CD14-positive monocyte (primary cell): Measurements from ENCODE around the gene APOL5. TPM values are rescaled to one million over a fixed set of nuclear protein-coding genes. Genes with fewer than 3 reads are reported as not detected.
"Not testable (repeated sequence)": the region's sequence is repeated elsewhere in the genome, so short reads cannot be mapped to it uniquely, and the experiment has no call there.

Experiments
- DNase-seq, 3 donors: peaks; one replicate each; pipeline ENCODE4 v3.0.0-alpha.2; 2011 to 2022
- H2AFZ ChIP-seq: 2 replicates; pipeline ENCODE4 v1.6.0; 2012; ENCODE audit warnings: mild to moderate bottlenecking, low read depth, low read length, inconsistent platforms; ENCODE audit not compliant: insufficient read depth, poor library complexity, severe bottlenecking
- H3K27ac ChIP-seq, 2 donors: 1 replicate in 1 of 2; 2 replicates in 1 of 2; pipeline ENCODE4 v1.5.1; 2012 to 2013; ENCODE audit warnings: low read length in 2 of 2, control low read depth in 1 of 2, inconsistent platforms in 1 of 2, low read depth in 1 of 2, mild to moderate bottlenecking in 1 of 2
- H3K27me3 ChIP-seq, 2 donors: one replicate each; pipeline versions ENCODE4 v1.6.0 to v1.6.1; 2011 to 2013; ENCODE audit warnings: low read length in 2 of 2; ENCODE audit not compliant: control insufficient read depth in 2 of 2, insufficient read depth in 2 of 2
- H3K36me3 ChIP-seq, 2 donors: replicated peaks in 1 of 2; 1 replicate in 1 of 2; 2 replicates in 1 of 2; pipeline versions ENCODE4 v1.5.1 to v1.6.1; 2012 to 2013; ENCODE audit warnings: low read length in 2 of 2, control low read depth in 1 of 2, inconsistent platforms in 1 of 2, mild to moderate bottlenecking in 1 of 2; ENCODE audit not compliant: insufficient read depth in 2 of 2, control insufficient read depth in 1 of 2
- H3K4me1 ChIP-seq, 2 donors: 1 replicate in 1 of 2; 2 replicates in 1 of 2; pipeline versions ENCODE4 v1.5.1 to v1.6.1; 2012 to 2013; ENCODE audit warnings: low read length in 2 of 2, control low read depth in 1 of 2, inconsistent platforms in 1 of 2, mild to moderate bottlenecking in 1 of 2, moderate library complexity in 1 of 2; ENCODE audit not compliant: insufficient read depth in 2 of 2, control insufficient read depth in 1 of 2
- H3K4me2 ChIP-seq: replicated peaks from 2 replicates; pipeline ENCODE3; 2012; ENCODE audit warnings: low read length, moderate library complexity, mild to moderate bottlenecking; ENCODE audit not compliant: poor library complexity, severe bottlenecking; ENCODE audit errors: extremely low read depth
- H3K4me3 ChIP-seq, 3 experiments: fragments of 200-600 bp in 1 of 3; sonication (generic) in 1 of 3; replicated peaks in 1 of 3; 1 replicate in 2 of 3; 2 replicates in 1 of 3; pipeline ENCODE4 v1.5.1; 2011 to 2013; ENCODE audit warnings: low read length in 3 of 3, mild to moderate bottlenecking in 3 of 3, control low read depth in 2 of 3, low read depth in 2 of 3, inconsistent platforms in 1 of 3, moderate library complexity in 1 of 3
- H3K79me2 ChIP-seq: 2 replicates; pipeline ENCODE4 v1.6.0; 2012; ENCODE audit warnings: mild to moderate bottlenecking, control low read depth, inconsistent platforms, low read length, moderate library complexity; ENCODE audit not compliant: insufficient read depth
- H3K9ac ChIP-seq: 2 replicates; pipeline ENCODE4 v1.6.0; 2017; ENCODE audit warnings: low read length, mild to moderate bottlenecking; ENCODE audit not compliant: insufficient read depth, poor library complexity, severe bottlenecking
- H3K9me3 ChIP-seq, 2 donors: replicated peaks in 1 of 2; 1 replicate in 1 of 2; 2 replicates in 1 of 2; pipeline versions ENCODE4 v1.5.1 to v1.6.1; 2012 to 2013; ENCODE audit warnings: low read length in 2 of 2, control low read depth in 1 of 2; ENCODE audit not compliant: control insufficient read depth in 1 of 2, insufficient read depth in 1 of 2
- H4K20me1 ChIP-seq: 2 replicates; pipeline ENCODE4 v1.6.0; 2012; ENCODE audit warnings: mild to moderate bottlenecking, low read length, control low read depth, moderate library complexity; ENCODE audit not compliant: insufficient read depth
- H3K27ac Mint-ChIP-seq, 7 donors: one replicate each; pipeline ENCODE4 v1.8.0; 2020; ENCODE audit warnings: mild to moderate bottlenecking in 7 of 7, mixed read lengths in 7 of 7, moderate library complexity in 6 of 7, inconsistent platforms in 2 of 7
- H3K27me3 Mint-ChIP-seq, 3 donors: one replicate each; pipeline ENCODE4 v1.8.0; 2021 to 2022; ENCODE audit warnings: low read depth in 3 of 3, mild to moderate bottlenecking in 3 of 3, mixed read lengths in 3 of 3, moderate library complexity in 3 of 3, inconsistent platforms in 1 of 3
- H3K36me3 Mint-ChIP-seq, 2 donors: one replicate each; pipeline ENCODE4 v1.8.0; 2020; ENCODE audit warnings: mixed read lengths in 2 of 2, inconsistent platforms in 1 of 2, mild to moderate bottlenecking in 1 of 2
- H3K4me1 Mint-ChIP-seq: one replicate; pipeline ENCODE4 v1.8.0; 2020; ENCODE audit warnings: mild to moderate bottlenecking, mixed read lengths
- H3K4me3 Mint-ChIP-seq, 2 donors: one replicate each; pipeline ENCODE4 v1.8.0; 2020; ENCODE audit warnings: mild to moderate bottlenecking in 2 of 2, mixed read lengths in 2 of 2, moderate library complexity in 1 of 2
- H3K9me3 Mint-ChIP-seq, 7 donors: one replicate each; pipeline ENCODE4 v1.8.0; 2020 to 2022; ENCODE audit warnings: mixed read lengths in 7 of 7, mild to moderate bottlenecking in 6 of 7, moderate library complexity in 6 of 7, inconsistent platforms in 2 of 7
- CTCF ChIP-seq: fragments of 200-600 bp; IDR thresholded peaks from one replicate; pipeline ENCODE4 v1.8.0; 2022; ENCODE audit warnings: antibody characterized with exemption, mild to moderate bottlenecking
- WGBS: methylation state at CpG from one replicate; pipeline ENCODE4 v1.1.5; 2013; ENCODE audit warnings: missing lambda C conversion rate; ENCODE audit not compliant: insufficient coverage; 5-methylcytosine and 5-hydroxymethylcytosine counted together
- intact Hi-C, 2 donors: fragments of 100-400 bp; cut with micrococcal nuclease; formaldehyde crosslinking; loops; one replicate each; pipeline versions ENCODE4 v1.15.0 to v1.15.1; 2023
- polyA plus RNA-seq, 3 donors: library from polyadenylated mRNA; depleted of rRNA in 1 of 3; unstranded in 2 of 3; stranded (reverse) in 1 of 3; fragments of 300-500 nt in 2 of 3; fragments of >200 nt in 1 of 3; fragmentation: Illumina TruSeq in 2 of 3; gene quantifications; 1 replicate in 2 of 3; 2 replicates in 1 of 3; pipeline ENCODE4 v1.2.3, GENCODE V29; 2012 to 2021

Gene APOL5
- polyA plus RNA-seq, 3 donors, result not detected

DNA sequence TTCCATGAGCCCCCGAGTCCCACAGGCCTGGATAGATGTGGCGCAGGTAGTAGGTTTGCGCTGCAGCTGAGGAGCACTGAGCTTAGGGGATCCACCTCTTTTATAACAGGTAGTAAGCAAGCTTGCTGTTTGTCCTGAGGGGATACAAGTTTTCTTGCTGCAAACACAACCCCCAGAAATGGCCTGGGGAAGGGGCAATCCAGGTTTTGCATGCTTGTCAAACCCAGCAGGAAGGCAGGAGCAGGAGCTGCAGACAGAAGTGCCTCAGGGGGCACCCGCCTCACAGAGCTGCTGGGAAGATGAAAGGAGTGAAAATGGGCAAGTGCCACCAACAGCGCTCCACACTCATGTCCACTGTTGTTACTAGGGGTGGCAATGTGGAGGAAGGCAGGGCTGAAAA lies 18.5 kb downstream of the APOL5 start:
- H3K9me3 Mint-ChIP-seq, result no peaks in the 10 kb centered on the region
- H4K20me1 ChIP-seq, result no peaks in the 10 kb centered on the region
- H3K79me2 ChIP-seq, result no peaks in the 10 kb centered on the region
- H3K4me3 Mint-ChIP-seq, result no peak overlapping the region
- H3K4me1 Mint-ChIP-seq, result no peaks in the 10 kb centered on the region
- H3K27ac Mint-ChIP-seq, result no peak overlapping the region
- no peaks in the 10 kb centered on the region for H3K9me3 ChIP-seq
- H3K4me3 ChIP-seq, result no peak overlapping the region
- TF ChIP-seq CTCF, result no peak
- no peak overlapping the region for H3K9ac ChIP-seq
- peaks cover 3 to 6% (median 6%) of the 10 kb centered on the region in 3 donors for H3K27me3 Mint-ChIP-seq
- no peak overlapping the region for H3K27ac ChIP-seq
- no peak overlapping the region for H3K4me2 ChIP-seq
- H2AFZ ChIP-seq, result no peak overlapping the region
- 100% methylated on average over 4 of the region's 5 CpGs for WGBS
- H3K36me3 Mint-ChIP-seq, result no peaks in the 10 kb centered on the region
- no peak for DNase-seq
- H3K4me1 ChIP-seq, result no peaks in the 10 kb centered on the region
- intact Hi-C loops, result no loop called here
- no peaks in the 10 kb centered on the region for H3K36me3 ChIP-seq
- H3K27me3 ChIP-seq, result no peaks in the 10 kb centered on the region

- no peaks in the 10 kb centered on the region for H3K9me3 ChIP-seq
- no peak overlapping the region for H2AFZ ChIP-seq
- whole genome bisulfite sequencing, result 95% methylated on average over 12 of the region's 12 CpGs
- no peaks in the 10 kb centered on the region for H3K79me2 ChIP-seq
- TF ChIP-seq CTCF, result no peak
- H3K9ac ChIP-seq, result no peak overlapping the region
- Mint-ChIP-seq H3K27me3 (peaks cover 2 to 3% (median 3%) of the 10 kb centered on the region in 3 donors), H3K36me3 (no peaks in the 10 kb centered on the region), H3K4me3 (no peak overlapping the region), H3K27ac (no peak overlapping the region), H3K4me1 (no peaks in the 10 kb centered on the region), H3K9me3 (no peaks in the 10 kb centered on the region)
- H3K27me3 ChIP-seq, result no peaks in the 10 kb centered on the region
- no peak overlapping the region for H3K4me3 ChIP-seq
- H3K4me2 ChIP-seq, result no peak overlapping the region
- H4K20me1 ChIP-seq, result no peaks in the 10 kb centered on the region
- no peak for DNase-seq
- intact Hi-C loops, result no loop called here
- H3K36me3 ChIP-seq, result no peaks in the 10 kb centered on the region
- H3K27ac ChIP-seq, result no peak overlapping the region
- H3K4me1 ChIP-seq, result no peaks in the 10 kb centered on the region
These were observed 19.0 kb downstream of the APOL5 start for GRCh38 chr22:35736701-35737100.

- H3K27ac ChIP-seq, H3K4me1 ChIP-seq, H4K20me1 ChIP-seq, H3K9ac ChIP-seq, H3K27me3 ChIP-seq, H3K9me3 Mint-ChIP-seq, H3K27ac Mint-ChIP-seq, H3K79me2 ChIP-seq, H2AFZ ChIP-seq, H3K4me3 ChIP-seq, H3K4me2 ChIP-seq, DNase-seq, H3K27me3 Mint-ChIP-seq, H3K4me3 Mint-ChIP-seq, H3K36me3 Mint-ChIP-seq, H3K9me3 ChIP-seq, intact Hi-C loops, H3K36me3 ChIP-seq, H3K4me1 Mint-ChIP-seq: not testable (repeated sequence)
- WGBS, result 100% methylated on average over 2 of the region's 6 CpGs
These were observed 20.2 kb downstream of the APOL5 start for GRCh38 chr22:35737886-35738285.
